Neural progenitor cell (in vitro differentiated cells): Measurements from ENCODE around the gene GPR162. TPM values are rescaled to one million over a fixed set of nuclear protein-coding genes. Genes with fewer than 3 reads are reported as not detected.
A peak's percentile ranks its signal among the peaks of the same experiment; 100 is the strongest.

Experiments used
- DNase-seq: peaks from one replicate; pipeline ENCODE4 v3.0.0-alpha.2; 2016; ENCODE audit warnings: low spot score
- H2AFZ ChIP-seq: fragments of 200-600 bp; sonication (generic); replicated peaks from 2 replicates; pipeline ENCODE4 v1.6.1; 2016; ENCODE audit warnings: antibody characterized with exemption
- H3F3A ChIP-seq: fragments of 200-600 bp; sonication (generic); 2 replicates; pipeline ENCODE4 v1.6.1; 2016; ENCODE audit warnings: antibody characterized with exemption, low read depth
- H3K27ac ChIP-seq: fragments of 200-600 bp; sonication (generic); 2 replicates; pipeline ENCODE4 v1.5.1; 2016; ENCODE audit warnings: mild to moderate bottlenecking
- H3K27me3 ChIP-seq: fragments of 200-600 bp; sonication (generic); 2 replicates; pipeline ENCODE4 v1.6.1; 2016; ENCODE audit warnings: mild to moderate bottlenecking, moderate library complexity
- H3K36me3 ChIP-seq: fragments of 200-600 bp; sonication (generic); 2 replicates; pipeline ENCODE4 v1.5.1; 2016
- H3K4me1 ChIP-seq: fragments of 200-600 bp; sonication (generic); 2 replicates; pipeline ENCODE4 v1.6.1; 2016; ENCODE audit warnings: mixed run types
- H3K4me2 ChIP-seq: fragments of 200-600 bp; sonication (generic); 2 replicates; pipeline ENCODE4 v1.6.1; 2016
- H3K4me3 ChIP-seq: fragments of 200-600 bp; sonication (generic); 2 replicates; pipeline ENCODE4 v1.5.1; 2016
- H3K79me2 ChIP-seq: fragments of 200-600 bp; sonication (generic); 2 replicates; pipeline ENCODE4 v1.6.1; 2016; ENCODE audit warnings: low read depth
- H3K9ac ChIP-seq: fragments of 200-600 bp; sonication (generic); 2 replicates; pipeline ENCODE4 v1.6.1; 2016
- H3K9me3 ChIP-seq: fragments of 200-600 bp; sonication (generic); 2 replicates; pipeline ENCODE4 v1.5.1; 2016; ENCODE audit warnings: low read depth
- H4K20me1 ChIP-seq: fragments of 200-600 bp; sonication (generic); 2 replicates; pipeline ENCODE4 v1.6.1; 2016; ENCODE audit warnings: low read depth
- H3K27ac Mint-ChIP-seq: 3 replicates; pipeline ENCODE4 v1.8.0; 2021; ENCODE audit warnings: mixed read lengths
- H3K27me3 Mint-ChIP-seq: 2 replicates; pipeline ENCODE4 v1.8.0; 2022; ENCODE audit warnings: low read depth, mild to moderate bottlenecking, inconsistent platforms, moderate library complexity, mixed read lengths; ENCODE audit not compliant: insufficient read depth
- H3K36me3 Mint-ChIP-seq: 3 replicates; pipeline ENCODE4 v1.8.0; 2021; ENCODE audit warnings: mixed read lengths
- H3K4me1 Mint-ChIP-seq: 3 replicates; pipeline ENCODE4 v1.8.0; 2021; ENCODE audit warnings: mixed read lengths
- H3K4me3 Mint-ChIP-seq: 3 replicates; pipeline ENCODE4 v1.8.0; 2021; ENCODE audit warnings: mild to moderate bottlenecking, moderate library complexity, mixed read lengths
- H3K9me3 Mint-ChIP-seq: 3 replicates; pipeline ENCODE4 v1.8.0; 2020; ENCODE audit warnings: mixed read lengths
- CTCF ChIP-seq: fragments of 200-600 bp; sonication (generic); IDR thresholded peaks from 2 replicates; pipeline ENCODE4 v1.5.1; 2017; ENCODE audit warnings: antibody characterized with exemption, mild to moderate bottlenecking
- EZH2 ChIP-seq: fragments of 200-600 bp; sonication (generic); IDR thresholded peaks from 2 replicates; pipeline ENCODE4 v1.6.1; 2017; ENCODE audit warnings: antibody characterized with exemption, mild to moderate bottlenecking, moderate library complexity
- EZH2phosphoT487 ChIP-seq: fragments of 200-600 bp; sonication (generic); IDR thresholded peaks from 2 replicates; pipeline ENCODE4 v1.6.1; 2017; ENCODE audit warnings: antibody characterized with exemption
- total RNA-seq: library from RNA; depleted of rRNA; stranded (reverse); fragments of >200 nt; gene quantifications from 2 replicates; pipeline ENCODE4 v1.2.3, GENCODE V29; 2015; ENCODE audit warnings: low replicate concordance

Gene GPR162
- total RNA-seq, 1 donor from 2014 or later = 10.0 TPM

- Mint-ChIP-seq H3K4me1 (peaks cover 42% of the 10 kb centered on the region), H3K27me3 (peaks cover 17% of the 10 kb centered on the region), H3K9me3 (no peaks in the 10 kb centered on the region), H3K27ac (no peak overlapping the region), H3K4me3 (peak overlapping the region; percentile 96), H3K36me3 (peaks cover 48% of the 10 kb centered on the region)
- peaks cover 20% of the 10 kb centered on the region for H3K4me1 ChIP-seq
- H3K27ac ChIP-seq = no peak overlapping the region
- DNase-seq = no peak
- H3K4me2 ChIP-seq = peak overlapping the region; percentile 100
- H3F3A ChIP-seq = peaks cover 64% of the 10 kb centered on the region
- H3K36me3 ChIP-seq = no peaks in the 10 kb centered on the region
- H4K20me1 ChIP-seq = peaks cover 45% of the 10 kb centered on the region
- H3K9me3 ChIP-seq = no peaks in the 10 kb centered on the region
- peak overlapping the region; percentile 96 for H3K4me3 ChIP-seq
- TF ChIP-seq EZH2 = no peak
- no peak for TF ChIP-seq CTCF
- TF ChIP-seq EZH2phosphoT487 = peak; percentile 16
- peaks cover 37% of the 10 kb centered on the region for H3K79me2 ChIP-seq
- H3K9ac ChIP-seq = no peak overlapping the region
- no peaks in the 10 kb centered on the region for H3K27me3 ChIP-seq
- no peak overlapping the region for H2AFZ ChIP-seq
Observed at GRCh38 chr12:6866920-6867412, 45.3 kb downstream of the GPR162 start.

- Histone ChIP-seq H3F3A (peaks cover 69% of the 10 kb centered on the region), H3K27ac (peak within 1 kb of the TSS; percentile 26), H3K27me3 (no peaks in the 10 kb centered on the region), H3K4me1 (peaks cover 23% of the 10 kb centered on the region), H3K36me3 (no peaks in the 10 kb centered on the region), H4K20me1 (peaks cover 49% of the 10 kb centered on the region), H3K4me3 (peak within 1 kb of the TSS; percentile 96), H3K9me3 (no peaks in the 10 kb centered on the region), H3K4me2 (peak within 1 kb of the TSS; percentile 100), H2AFZ (no peak within 1 kb of the TSS), H3K9ac (peak within 1 kb of the TSS; percentile 73), H3K79me2 (peaks cover 41% of the 10 kb centered on the region)
- DNase-seq = peak; percentile 90
- Mint-ChIP-seq H3K9me3 (no peaks in the 10 kb centered on the region), H3K36me3 (peaks cover 43% of the 10 kb centered on the region), H3K27me3 (peaks cover 17% of the 10 kb centered on the region), H3K4me3 (peak within 1 kb of the TSS; percentile 96), H3K4me1 (peaks cover 49% of the 10 kb centered on the region), H3K27ac (peak within 1 kb of the TSS; percentile 86)
- TF ChIP-seq EZH2phosphoT487 (no peak), CTCF (no peak), EZH2 (no peak)
Observed at GRCh38 chr12:6867413-6868210, 46.0 kb downstream of the GPR162 start, which contains the start of gene TPI1. TSS of gene TPI1 (plus strand) at chr12:6867531. CDS start at chr12:6867567, 36 bp downstream.

- peaks cover 73% of the 10 kb centered on the region for H3F3A ChIP-seq
- peak; percentile 45 for DNase-seq
- no peak overlapping the region for H2AFZ ChIP-seq
Observed at GRCh38 chr12:6868211-6869048, 46.8 kb downstream of the GPR162 start.

More at GRCh38 chr12:6868211-6869048, 46.8 kb downstream of the GPR162 start:
- Mint-ChIP-seq H3K9me3 (no peaks in the 10 kb centered on the region), H3K4me1 (peaks cover 49% of the 10 kb centered on the region), H3K4me3 (peak overlapping the region; percentile 94), H3K27me3 (peaks cover 20% of the 10 kb centered on the region), H3K36me3 (peaks cover 41% of the 10 kb centered on the region), H3K27ac (peak overlapping the region; percentile 86)
- Histone ChIP-seq H3K4me1 (peaks cover 23% of the 10 kb centered on the region), H3K4me3 (peak overlapping the region; percentile 96), H3K9me3 (no peaks in the 10 kb centered on the region), H3K36me3 (no peaks in the 10 kb centered on the region), H3K27ac (peak overlapping the region; percentile 26), H3K27me3 (no peaks in the 10 kb centered on the region), H3K4me2 (peak overlapping the region; percentile 100), H3K79me2 (peaks cover 45% of the 10 kb centered on the region), H4K20me1 (peaks cover 51% of the 10 kb centered on the region), H3K9ac (peak overlapping the region; percentile 73)
- peak; percentile 35 for TF ChIP-seq CTCF
- no peak for TF ChIP-seq EZH2phosphoT487
